ENCODE results near the gene SH3PXD2B. TPM values are rescaled to one million over a fixed set of nuclear protein-coding genes. Genes with fewer than 3 reads are reported as not detected.
"Not testable (repeated sequence)": the region's sequence is repeated elsewhere in the genome, so short reads cannot be mapped to it uniquely, and the experiment has no call there.

Gene SH3PXD2B
- total RNA-seq, 1 experiment from 2014 or later: 64.1 TPM

DNA sequence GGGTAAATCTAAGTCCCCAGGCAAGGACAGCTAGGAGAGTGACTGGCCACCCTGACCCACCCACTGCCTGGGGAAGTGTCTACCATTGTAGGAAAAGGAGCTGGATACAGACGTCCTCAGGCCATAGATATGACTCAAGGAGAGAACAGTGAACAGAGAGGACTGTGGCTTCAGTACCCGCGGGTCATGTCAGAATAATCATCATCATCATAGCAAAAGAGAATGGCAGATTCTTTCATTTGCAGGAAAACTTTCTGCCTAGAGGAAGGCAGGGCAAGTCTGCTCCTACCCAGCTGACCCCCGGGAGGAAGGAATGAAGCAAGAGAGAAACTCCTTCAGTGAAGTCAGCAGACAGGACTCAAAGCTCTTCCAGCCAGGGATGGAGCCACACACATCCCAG, 118.6 kb downstream of the SH3PXD2B start (continued):
- TF ChIP-seq GABPB1 (CRISPR knock-in tag; IDR thresholded peaks at IDR 0.05) (no peak), ZNF317 (CRISPR knock-in tag; IDR thresholded peaks at IDR 0.05; ENCODE audit: borderline replicate concordance, low read depth) (no peak), ZNF532 (CRISPR knock-in tag; IDR thresholded peaks at IDR 0.05; ENCODE audit: borderline replicate concordance) (no peak), ZNF219 (CRISPR knock-in tag; IDR thresholded peaks at IDR 0.05; ENCODE audit: borderline replicate concordance) (no peak)

GRCh38 chr5:172334641-172335040, 119.7 kb downstream of the SH3PXD2B start:
- DNase-seq (ENCODE audit: low spot score) (no peak), ATAC-seq (no peak)
- CTCF ChIA-PET: interaction anchor here (0.9 to 2.0 kb wide), 7 partner anchors 20 to 239 kb away, joined by 3 to 8 read pairs (median 4); no protein-coding TSS in a partner anchor
- Mint-ChIP-seq H3K9me3 (no peaks in the 10 kb centered on the region), H3K4me1 (no peaks in the 10 kb centered on the region), H3K4me3 (no peak overlapping the region), H3K36me3 (peaks cover 1% of the 10 kb centered on the region), H3K27ac (no peak overlapping the region), H3K27me3 (ENCODE audit: low read depth) (no peaks in the 10 kb centered on the region)
- TF ChIP-seq NR3C1 (CRISPR knock-in tag; conservative IDR thresholded peaks at IDR 0.05; ENCODE audit: low read depth): no peak
- TF ChIP-seq, protein P1, sequence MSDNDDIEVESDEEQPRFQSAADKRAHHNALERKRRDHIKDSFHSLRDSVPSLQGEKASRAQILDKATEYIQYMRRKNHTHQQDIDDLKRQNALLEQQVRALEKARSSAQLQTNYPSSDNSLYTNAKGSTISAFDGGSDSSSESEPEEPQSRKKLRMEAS (CRISPR knock-in tag; IDR thresholded peaks at IDR 0.05): 0 out of 2 replicates have a peak, but pooled peaks have one; percentile 8
- POLR2A ChIA-PET: no interaction called here

GRCh38 chr5:172334196-172334595, 120.1 kb downstream of the SH3PXD2B start:
- no peak overlapping the region for H3K27ac Mint-ChIP-seq
- no peaks in the 10 kb centered on the region for H3K27me3 Mint-ChIP-seq (ENCODE audit: low read depth)
- peak; percentile 61 for DNase-seq (ENCODE audit: low spot score)
- ChIA-PET CTCF (interaction anchor here (0.7 to 2.0 kb wide), 12 partner anchors 9 to 238 kb away, joined by 3 to 8 read pairs (median 4); no protein-coding TSS in a partner anchor), POLR2A (no interaction called here)
- H3K9me3 Mint-ChIP-seq: no peaks in the 10 kb centered on the region
- no peak overlapping the region for H3K4me3 Mint-ChIP-seq
- peak; percentile 84 for ATAC-seq
- H3K4me1 Mint-ChIP-seq: no peaks in the 10 kb centered on the region
- TF ChIP-seq E2F1 (CRISPR knock-in tag; IDR thresholded peaks at IDR 0.05) (0 out of 2 replicates have a peak, but pooled peaks have one; percentile 41), ETV6 (CRISPR knock-in tag; IDR thresholded peaks at IDR 0.05) (0 out of 2 replicates have a peak, but pooled peaks have one; percentile 22), ZNF396 (CRISPR knock-in tag; IDR thresholded peaks at IDR 0.05; ENCODE audit: borderline replicate concordance) (no peak)
- TF ChIP-seq, protein P1 (CRISPR knock-in tag; IDR thresholded peaks at IDR 0.05): peak; percentile 83
- TF ChIP-seq, protein P2, sequence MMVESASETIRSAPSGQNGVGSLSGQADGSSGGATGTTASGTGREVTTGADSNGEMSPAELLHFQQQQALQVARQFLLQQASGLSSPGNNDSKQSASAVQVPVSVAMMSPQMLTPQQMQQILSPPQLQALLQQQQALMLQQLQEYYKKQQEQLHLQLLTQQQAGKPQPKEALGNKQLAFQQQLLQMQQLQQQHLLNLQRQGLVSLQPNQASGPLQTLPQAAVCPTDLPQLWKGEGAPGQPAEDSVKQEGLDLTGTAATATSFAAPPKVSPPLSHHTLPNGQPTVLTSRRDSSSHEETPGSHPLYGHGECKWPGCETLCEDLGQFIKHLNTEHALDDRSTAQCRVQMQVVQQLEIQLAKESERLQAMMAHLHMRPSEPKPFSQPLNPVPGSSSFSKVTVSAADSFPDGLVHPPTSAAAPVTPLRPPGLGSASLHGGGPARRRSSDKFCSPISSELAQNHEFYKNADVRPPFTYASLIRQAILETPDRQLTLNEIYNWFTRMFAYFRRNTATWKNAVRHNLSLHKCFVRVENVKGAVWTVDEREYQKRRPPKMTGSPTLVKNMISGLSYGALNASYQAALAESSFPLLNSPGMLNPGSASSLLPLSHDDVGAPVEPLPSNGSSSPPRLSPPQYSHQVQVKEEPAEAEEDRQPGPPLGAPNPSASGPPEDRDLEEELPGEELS (CRISPR knock-in tag; IDR thresholded peaks at IDR 0.05): no peak
- TF ChIP-seq, protein P3, sequence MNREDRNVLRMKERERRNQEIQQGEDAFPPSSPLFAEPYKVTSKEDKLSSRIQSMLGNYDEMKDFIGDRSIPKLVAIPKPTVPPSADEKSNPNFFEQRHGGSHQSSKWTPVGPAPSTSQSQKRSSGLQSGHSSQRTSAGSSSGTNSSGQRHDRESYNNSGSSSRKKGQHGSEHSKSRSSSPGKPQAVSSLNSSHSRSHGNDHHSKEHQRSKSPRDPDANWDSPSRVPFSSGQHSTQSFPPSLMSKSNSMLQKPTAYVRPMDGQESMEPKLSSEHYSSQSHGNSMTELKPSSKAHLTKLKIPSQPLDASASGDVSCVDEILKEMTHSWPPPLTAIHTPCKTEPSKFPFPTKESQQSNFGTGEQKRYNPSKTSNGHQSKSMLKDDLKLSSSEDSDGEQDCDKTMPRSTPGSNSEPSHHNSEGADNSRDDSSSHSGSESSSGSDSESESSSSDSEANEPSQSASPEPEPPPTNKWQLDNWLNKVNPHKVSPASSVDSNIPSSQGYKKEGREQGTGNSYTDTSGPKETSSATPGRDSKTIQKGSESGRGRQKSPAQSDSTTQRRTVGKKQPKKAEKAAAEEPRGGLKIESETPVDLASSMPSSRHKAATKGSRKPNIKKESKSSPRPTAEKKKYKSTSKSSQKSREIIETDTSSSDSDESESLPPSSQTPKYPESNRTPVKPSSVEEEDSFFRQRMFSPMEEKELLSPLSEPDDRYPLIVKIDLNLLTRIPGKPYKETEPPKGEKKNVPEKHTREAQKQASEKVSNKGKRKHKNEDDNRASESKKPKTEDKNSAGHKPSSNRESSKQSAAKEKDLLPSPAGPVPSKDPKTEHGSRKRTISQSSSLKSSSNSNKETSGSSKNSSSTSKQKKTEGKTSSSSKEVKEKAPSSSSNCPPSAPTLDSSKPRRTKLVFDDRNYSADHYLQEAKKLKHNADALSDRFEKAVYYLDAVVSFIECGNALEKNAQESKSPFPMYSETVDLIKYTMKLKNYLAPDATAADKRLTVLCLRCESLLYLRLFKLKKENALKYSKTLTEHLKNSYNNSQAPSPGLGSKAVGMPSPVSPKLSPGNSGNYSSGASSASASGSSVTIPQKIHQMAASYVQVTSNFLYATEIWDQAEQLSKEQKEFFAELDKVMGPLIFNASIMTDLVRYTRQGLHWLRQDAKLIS (CRISPR knock-in tag; IDR thresholded peaks at IDR 0.05; ENCODE audit: borderline replicate concordance): peak; percentile 50; the same call in 1 of the 2 replicates
- no peaks in the 10 kb centered on the region for H3K36me3 Mint-ChIP-seq

- H3K9me3 Mint-ChIP-seq; H3K36me3 Mint-ChIP-seq; H3K27me3 Mint-ChIP-seq (ENCODE audit: low read depth); DNase-seq (ENCODE audit: low spot score); H3K4me1 Mint-ChIP-seq; H3K4me3 Mint-ChIP-seq; ATAC-seq; CTCF ChIA-PET; H3K27ac Mint-ChIP-seq: not testable (repeated sequence)
- POLR2A ChIA-PET: interaction anchor here (0.5 kb wide), 1 partner anchor 243 kb away, joined by 7 read pairs; no protein-coding TSS in a partner anchor
Measured at GRCh38 chr5:172326901-172327300, 127.4 kb downstream of the SH3PXD2B start.
